K562 (cell line): Measurements from ENCODE around the gene TBC1D1.

Experiments
- CHCHD3 ChIP-seq: fragments of 250-450 bp; sonication (Bioruptor Pico); IDR thresholded peaks from 2 replicates; pipeline ENCODE4 v2.1.2; 2022; ENCODE audit warnings: mild to moderate bottlenecking
- DMBX1 ChIP-seq: fragments of 250-450 bp; sonication (Bioruptor Pico); IDR thresholded peaks from 2 replicates; pipeline ENCODE4 v1.8.0; 2022; ENCODE audit warnings: inconsistent platforms, mild to moderate bottlenecking, moderate library complexity, borderline replicate concordance
- EZH2 ChIP-seq: IDR thresholded peaks from 2 replicates; pipeline ENCODE4 v1.6.1; 2012; ENCODE audit warnings: low read depth, mild to moderate bottlenecking, inconsistent platforms, low read length, borderline replicate concordance
- MAFK ChIP-seq: IDR thresholded peaks from 2 replicates; pipeline ENCODE4 v1.6.1; 2011; ENCODE audit warnings: low read length, improper control_type of control experiment
- NFIC ChIP-seq: fragments of 450-650 bp; IDR thresholded peaks from 2 replicates; pipeline ENCODE4 v1.6.1; 2017; ENCODE audit warnings: mild to moderate bottlenecking, inconsistent platforms
- SMC3 ChIP-seq: conservative IDR thresholded peaks from 2 replicates; pipeline ENCODE4 v1.6.1; 2011; ENCODE audit warnings: low read depth, low read length, improper control_type of control experiment; ENCODE audit not compliant: insufficient read depth
- TARDBP ChIP-seq: fragments of 450-650 bp; IDR thresholded peaks from 2 replicates; pipeline ENCODE4 v1.6.1; 2016
- TBL1XR1 ChIP-seq, 2 experiments: IDR thresholded peaks; 2 replicates each; pipeline ENCODE4 v1.6.1; 2012; ENCODE audit warnings: improper control_type of control experiment in 2 of 2, low read length in 2 of 2, mild to moderate bottlenecking in 1 of 2
- ZNF274 ChIP-seq: IDR thresholded peaks from 2 replicates; pipeline ENCODE4 v1.6.1; 2011; ENCODE audit warnings: low read depth, mild to moderate bottlenecking, low read length, moderate library complexity, borderline replicate concordance
- ZSCAN29 ChIP-seq: fragments of 450-650 bp; IDR thresholded peaks from 2 replicates; pipeline ENCODE4 v1.6.1; 2017
- TF ChIP-seq, protein P1 (sequence below), 2 experiments: fragments of 450-650 bp in 1 of 2; IDR thresholded peaks; 2 replicates each; pipeline ENCODE4 v1.6.1; 2011 to 2017; ENCODE audit warnings: low read depth in 2 of 2, antibody characterized with exemption in 1 of 2, borderline replicate concordance in 1 of 2, low read length in 1 of 2, mild to moderate bottlenecking in 1 of 2, mixed read lengths in 1 of 2; ENCODE audit not compliant: control insufficient read depth in 1 of 2
- TF ChIP-seq, protein P2 (sequence below): IDR thresholded peaks from 2 replicates; pipeline ENCODE4 v1.6.1; 2011; ENCODE audit not compliant: insufficient read length; ENCODE audit errors: extremely low read depth
- TF ChIP-seq, protein P3 (sequence below): fragments of 250-450 bp; sonication (Bioruptor Pico); IDR thresholded peaks from 2 replicates; pipeline ENCODE4 v1.5.0; 2021; ENCODE audit warnings: mild to moderate bottlenecking, borderline replicate concordance
- TF ChIP-seq, protein P4 (sequence below), 2 experiments: fragments of 200-800 bp in 1 of 2; sonication (Bioruptor generic) in 1 of 2; sonication (generic) in 1 of 2; formaldehyde crosslinking in 1 of 2; IDR thresholded peaks in 1 of 2; conservative IDR thresholded peaks in 1 of 2; 2 replicates each; pipeline versions ENCODE4 v1.5.0 to v1.6.1; 2016 to 2020; ENCODE audit warnings: missing compliant biosample characterization in 1 of 2, missing genetic modification characterization in 1 of 2, missing genetic modification reagents in 1 of 2

DNA sequence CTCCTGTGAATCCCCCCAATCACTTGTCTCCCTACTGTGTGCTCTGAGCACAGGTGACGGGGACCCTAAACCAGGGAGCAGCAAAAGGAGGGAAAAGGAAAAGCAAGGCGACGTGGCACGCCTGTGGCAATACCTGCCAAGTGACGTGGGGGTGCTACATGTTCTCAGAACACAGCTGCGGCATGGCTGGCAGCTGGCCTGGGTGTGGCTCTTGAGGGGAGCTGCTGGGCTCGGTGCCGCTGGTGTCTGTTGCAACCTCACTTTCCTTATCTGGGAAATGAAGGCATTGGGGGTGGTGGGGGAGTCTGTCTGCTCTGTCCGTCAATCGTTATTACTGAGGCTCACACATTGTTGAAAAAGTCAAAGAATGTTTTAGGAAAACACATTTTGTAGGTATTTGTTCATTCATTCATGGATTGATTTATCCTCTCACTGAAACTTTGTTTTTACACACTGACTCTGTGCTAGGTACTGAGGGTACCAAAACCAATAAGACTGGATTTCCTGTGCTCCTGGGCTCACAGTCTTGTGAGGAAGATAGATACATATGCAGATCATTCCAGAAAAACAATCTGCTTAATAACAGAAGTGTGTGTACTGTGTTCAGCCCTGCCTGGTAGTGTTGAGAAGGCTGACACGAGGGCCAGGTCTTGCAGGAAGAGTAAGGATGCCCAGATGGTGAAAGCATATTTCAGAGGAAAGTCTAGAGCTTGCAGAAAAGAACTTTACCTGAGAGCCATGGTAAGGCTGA, 286.9 kb downstream of the TBC1D1 start:
- TF ChIP-seq, protein P1, sequence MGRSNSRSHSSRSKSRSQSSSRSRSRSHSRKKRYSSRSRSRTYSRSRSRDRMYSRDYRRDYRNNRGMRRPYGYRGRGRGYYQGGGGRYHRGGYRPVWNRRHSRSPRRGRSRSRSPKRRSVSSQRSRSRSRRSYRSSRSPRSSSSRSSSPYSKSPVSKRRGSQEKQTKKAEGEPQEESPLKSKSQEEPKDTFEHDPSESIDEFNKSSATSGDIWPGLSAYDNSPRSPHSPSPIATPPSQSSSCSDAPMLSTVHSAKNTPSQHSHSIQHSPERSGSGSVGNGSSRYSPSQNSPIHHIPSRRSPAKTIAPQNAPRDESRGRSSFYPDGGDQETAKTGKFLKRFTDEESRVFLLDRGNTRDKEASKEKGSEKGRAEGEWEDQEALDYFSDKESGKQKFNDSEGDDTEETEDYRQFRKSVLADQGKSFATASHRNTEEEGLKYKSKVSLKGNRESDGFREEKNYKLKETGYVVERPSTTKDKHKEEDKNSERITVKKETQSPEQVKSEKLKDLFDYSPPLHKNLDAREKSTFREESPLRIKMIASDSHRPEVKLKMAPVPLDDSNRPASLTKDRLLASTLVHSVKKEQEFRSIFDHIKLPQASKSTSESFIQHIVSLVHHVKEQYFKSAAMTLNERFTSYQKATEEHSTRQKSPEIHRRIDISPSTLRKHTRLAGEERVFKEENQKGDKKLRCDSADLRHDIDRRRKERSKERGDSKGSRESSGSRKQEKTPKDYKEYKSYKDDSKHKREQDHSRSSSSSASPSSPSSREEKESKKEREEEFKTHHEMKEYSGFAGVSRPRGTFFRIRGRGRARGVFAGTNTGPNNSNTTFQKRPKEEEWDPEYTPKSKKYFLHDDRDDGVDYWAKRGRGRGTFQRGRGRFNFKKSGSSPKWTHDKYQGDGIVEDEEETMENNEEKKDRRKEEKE (IDR thresholded peaks at IDR 0.05; ENCODE audit: borderline replicate concordance in 1 of 2, control insufficient read depth in 1 of 2, low read depth in 2 of 2, low read length in 1 of 2) = no peak
- TF ChIP-seq EZH2 (no peak), MAFK (no peak), ZNF274 (no peak), DMBX1 (CRISPR knock-in tag) (no peak), TARDBP (no peak), TBL1XR1 (IDR thresholded peaks at IDR 0.05; ENCODE audit: low read length in 2 of 2) (no peak), NFIC (peak; percentile 26; the same call in 1 of the 2 replicates), CHCHD3 (CRISPR knock-in tag) (no peak), SMC3 (no peak), ZSCAN29 (no peak)
- TF ChIP-seq, protein P2, sequence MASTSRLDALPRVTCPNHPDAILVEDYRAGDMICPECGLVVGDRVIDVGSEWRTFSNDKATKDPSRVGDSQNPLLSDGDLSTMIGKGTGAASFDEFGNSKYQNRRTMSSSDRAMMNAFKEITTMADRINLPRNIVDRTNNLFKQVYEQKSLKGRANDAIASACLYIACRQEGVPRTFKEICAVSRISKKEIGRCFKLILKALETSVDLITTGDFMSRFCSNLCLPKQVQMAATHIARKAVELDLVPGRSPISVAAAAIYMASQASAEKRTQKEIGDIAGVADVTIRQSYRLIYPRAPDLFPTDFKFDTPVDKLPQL = no peak
- TF ChIP-seq, protein P3, sequence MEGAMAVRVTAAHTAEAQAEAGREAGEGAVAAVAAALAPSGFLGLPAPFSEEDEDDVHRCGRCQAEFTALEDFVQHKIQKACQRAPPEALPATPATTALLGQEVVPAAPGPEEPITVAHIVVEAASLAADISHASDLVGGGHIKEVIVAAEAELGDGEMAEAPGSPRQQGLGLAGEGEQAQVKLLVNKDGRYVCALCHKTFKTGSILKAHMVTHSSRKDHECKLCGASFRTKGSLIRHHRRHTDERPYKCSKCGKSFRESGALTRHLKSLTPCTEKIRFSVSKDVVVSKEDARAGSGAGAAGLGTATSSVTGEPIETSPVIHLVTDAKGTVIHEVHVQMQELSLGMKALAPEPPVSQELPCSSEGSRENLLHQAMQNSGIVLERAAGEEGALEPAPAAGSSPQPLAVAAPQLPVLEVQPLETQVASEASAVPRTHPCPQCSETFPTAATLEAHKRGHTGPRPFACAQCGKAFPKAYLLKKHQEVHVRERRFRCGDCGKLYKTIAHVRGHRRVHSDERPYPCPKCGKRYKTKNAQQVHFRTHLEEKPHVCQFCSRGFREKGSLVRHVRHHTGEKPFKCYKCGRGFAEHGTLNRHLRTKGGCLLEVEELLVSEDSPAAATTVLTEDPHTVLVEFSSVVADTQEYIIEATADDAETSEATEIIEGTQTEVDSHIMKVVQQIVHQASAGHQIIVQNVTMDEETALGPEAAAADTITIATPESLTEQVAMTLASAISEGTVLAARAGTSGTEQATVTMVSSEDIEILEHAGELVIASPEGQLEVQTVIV (CRISPR knock-in tag) = no peak
- TF ChIP-seq, protein P4, sequence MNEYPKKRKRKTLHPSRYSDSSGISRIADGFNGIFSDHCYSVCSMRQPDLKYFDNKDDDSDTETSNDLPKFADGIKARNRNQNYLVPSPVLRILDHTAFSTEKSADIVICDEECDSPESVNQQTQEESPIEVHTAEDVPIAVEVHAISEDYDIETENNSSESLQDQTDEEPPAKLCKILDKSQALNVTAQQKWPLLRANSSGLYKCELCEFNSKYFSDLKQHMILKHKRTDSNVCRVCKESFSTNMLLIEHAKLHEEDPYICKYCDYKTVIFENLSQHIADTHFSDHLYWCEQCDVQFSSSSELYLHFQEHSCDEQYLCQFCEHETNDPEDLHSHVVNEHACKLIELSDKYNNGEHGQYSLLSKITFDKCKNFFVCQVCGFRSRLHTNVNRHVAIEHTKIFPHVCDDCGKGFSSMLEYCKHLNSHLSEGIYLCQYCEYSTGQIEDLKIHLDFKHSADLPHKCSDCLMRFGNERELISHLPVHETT (CRISPR knock-in tag; conservative IDR thresholded peaks at IDR 0.05 in 1 of 2, IDR thresholded peaks at IDR 0.05 in 1 of 2) = no peak
